Activated CD4-positive, alpha-beta T cell treated with anti-CD3 and anti-CD28 coated beads for 4 hours (primary cell): ENCODE data around the gene RNF225.
"Not testable (repeated sequence)": the region's sequence is repeated elsewhere in the genome, so short reads cannot be mapped to it uniquely, and the experiment has no call there.

Experiments used
- DNase-seq, 2 donors: peaks; one replicate each; pipeline ENCODE4 v3.0.0-alpha.2; 2020

RNF225 gene

DNA sequence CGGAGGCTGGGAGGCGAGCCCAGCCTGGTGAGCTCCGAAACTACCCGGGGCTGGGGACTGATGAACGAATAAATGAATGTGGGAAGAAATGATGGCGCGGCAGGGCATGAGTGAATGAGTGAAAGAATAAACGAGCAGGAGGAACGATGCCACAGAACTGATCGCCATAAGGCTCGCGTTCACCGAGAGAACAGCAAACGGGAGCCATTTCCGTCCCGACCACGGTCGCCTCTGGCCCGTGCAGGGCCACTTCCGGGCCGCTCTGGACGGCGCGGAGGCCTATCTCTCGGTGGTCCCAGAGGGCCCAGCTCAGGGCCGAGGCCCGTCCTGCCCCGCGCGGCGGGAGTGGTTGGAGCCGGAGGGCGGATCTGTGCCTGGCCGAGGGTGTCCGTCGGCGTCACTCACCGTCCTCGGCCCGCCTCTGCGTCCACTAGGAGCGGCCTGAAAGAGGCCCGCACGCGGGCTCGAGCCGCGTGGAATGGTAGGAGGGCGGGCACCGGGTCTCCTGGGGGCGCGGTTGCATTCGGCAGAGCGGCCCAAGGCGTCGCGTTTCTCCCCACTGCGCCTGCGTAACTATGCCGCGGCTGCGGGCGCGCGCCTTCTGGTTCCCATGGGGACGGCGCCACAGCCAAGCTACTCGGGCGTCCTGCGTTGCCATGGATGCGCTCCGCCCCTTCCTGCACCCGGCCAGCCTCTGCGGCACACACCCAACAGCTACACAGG is 33.0 kb upstream of the RNF225 start, which contains the start of gene ZNF497:
Gene ZNF497, minus strand, starts transcription at position 480 of the 723 bp plus-strand sequence. CDS start 5,116 bp downstream, outside the sequence.
- peak; percentile 95 to 96 for DNase-seq

GRCh38 chr19:58364146-58364545 is 31.3 kb upstream of the RNF225 start:
- no peak for DNase-seq

- no peak for DNase-seq
These were observed 28.6 kb upstream of the RNF225 start for GRCh38 chr19:58366585-58367430.

- no peak for DNase-seq
These were observed 27.6 kb upstream of the RNF225 start for GRCh38 chr19:58367698-58368454.

GRCh38 chr19:58368561-58369360 is 26.7 kb upstream of the RNF225 start:
- no peak for DNase-seq

DNA sequence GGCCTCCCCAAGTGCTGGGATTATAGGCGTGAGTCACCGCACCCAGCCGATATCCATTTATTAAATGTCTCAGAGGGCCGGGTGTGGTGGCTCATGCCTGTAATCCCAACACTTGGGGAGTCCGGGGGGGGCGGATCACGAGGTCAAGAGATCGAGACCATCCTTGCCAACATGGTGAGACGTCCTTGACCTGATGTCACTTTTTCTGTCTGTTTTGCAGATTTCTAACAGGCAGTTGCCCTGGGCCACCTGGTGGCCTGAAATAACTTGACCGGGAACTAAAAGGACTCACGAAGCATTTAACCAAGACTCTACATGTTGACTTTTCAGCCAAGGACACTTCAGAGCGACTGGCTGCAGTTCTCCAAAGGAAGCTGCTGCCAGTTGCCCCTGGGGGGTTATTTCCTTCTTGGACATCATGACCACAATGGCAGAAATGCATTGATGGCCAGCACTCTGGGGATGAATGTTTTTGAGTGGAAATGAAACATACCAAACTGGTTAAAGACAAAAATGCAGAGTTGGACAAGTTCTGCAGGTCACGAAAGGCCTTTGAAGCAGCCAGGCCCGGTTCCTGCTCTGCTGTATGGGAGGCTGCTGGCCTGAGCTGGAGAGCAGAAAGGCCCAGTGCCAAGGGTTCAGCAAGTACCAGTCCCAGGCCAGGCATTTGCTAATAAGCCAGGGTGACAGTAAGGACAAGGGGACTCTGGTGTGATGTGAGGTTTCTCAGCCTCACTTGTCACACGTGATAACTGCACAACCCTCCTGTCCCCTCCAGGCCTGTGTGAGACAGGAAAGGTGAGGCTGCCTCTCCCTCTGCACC is 22.9 kb upstream of the RNF225 start:
- DNase-seq: no peak

GRCh38 chr19:58374200-58374599 is 21.3 kb upstream of the RNF225 start:
- no peak for DNase-seq

- DNase-seq: not testable (repeated sequence)
These were observed 18.7 kb upstream of the RNF225 start for GRCh38 chr19:58376724-58377123.

DNA sequence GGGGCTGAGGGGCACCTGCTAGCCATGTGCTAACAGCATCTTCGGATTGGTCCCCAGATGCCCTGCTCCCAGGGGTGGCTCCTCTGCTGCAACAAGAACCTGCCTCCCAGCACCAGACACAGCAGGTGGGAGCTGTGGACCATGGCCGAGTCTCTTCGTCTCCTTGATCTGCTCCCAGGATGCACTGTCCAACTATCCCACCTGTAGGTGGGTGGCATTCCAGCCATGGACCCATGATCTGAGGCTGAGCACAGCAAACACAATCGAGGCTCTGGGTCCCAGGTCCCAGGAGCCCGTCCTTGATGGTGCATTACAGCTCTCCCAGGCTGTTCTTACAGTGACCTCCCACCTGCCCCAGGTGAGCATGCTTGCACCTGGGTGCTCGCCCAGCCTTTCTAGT is 16.2 kb upstream of the RNF225 start:
- no peak for DNase-seq

DNA sequence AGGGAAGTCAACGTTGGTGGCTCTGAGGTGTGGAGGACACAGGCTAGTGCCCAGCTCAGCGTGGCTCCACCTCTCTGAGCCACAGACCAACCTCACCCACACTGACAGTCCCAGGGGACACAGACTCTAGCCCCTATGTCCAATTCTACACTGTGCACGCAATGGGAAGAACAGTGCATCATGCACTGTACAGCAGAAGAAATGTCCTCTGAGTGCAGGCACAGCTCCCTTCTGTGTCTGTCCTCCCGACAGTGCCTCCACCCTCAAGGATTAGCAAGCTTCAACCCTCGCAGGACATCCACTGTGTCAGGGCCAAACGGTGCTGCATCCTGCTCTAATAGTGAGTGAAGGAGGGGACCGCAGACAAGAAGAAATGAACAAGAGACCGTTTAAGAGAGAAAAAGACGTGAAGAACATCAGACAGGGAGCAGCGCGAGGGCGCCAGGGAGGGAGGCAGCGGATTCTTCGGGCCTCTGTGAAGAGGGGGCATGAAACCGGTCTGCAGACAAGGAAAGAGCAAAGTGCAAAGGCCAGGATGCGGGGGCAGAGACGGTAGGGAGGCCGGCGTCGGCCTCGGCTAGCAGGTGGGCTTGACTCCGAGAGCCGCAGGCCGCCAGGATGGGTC is 15.3 kb upstream of the RNF225 start:
- no peak for DNase-seq

DNA sequence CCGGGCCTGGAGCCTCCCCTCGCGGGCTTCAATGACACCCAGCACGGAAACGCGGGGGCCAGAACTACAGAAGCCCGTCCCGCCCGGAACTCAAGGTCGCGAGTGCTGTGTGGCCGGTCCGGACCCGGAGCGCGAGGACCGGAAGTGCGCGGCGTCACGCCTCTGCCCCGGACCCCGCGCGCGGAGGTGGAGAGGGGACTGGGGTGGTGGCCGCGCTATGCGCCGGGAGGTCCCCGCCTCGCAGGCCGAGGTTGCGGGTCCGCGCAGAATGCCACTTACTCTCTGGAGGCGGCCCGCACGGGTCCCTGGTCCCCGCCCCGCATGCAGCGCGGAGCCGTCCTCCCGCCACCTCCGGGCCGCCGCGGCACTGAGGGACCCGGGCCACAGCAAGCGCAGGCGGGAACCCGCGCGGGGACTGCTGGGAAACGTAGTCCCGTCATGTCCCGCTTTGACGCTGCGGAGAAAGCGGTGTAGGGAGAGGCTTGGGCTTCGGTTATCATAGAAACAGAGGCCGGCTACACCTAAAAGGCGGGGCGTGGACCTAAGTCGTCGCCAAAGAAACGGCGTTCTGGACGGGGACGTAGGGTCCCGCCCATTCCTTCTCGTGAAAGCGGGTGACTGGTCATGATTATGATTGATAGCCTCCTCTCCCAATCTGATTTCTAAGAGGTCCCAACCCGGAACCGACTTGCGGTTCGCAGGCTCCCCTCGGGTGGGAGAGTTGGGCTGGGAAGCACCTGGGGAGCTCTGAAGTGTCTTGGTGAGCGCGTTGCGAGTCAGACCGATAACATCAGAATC is 14.6 kb upstream of the RNF225 start, which contains the start of gene ZNF837:
Gene ZNF837, minus strand, starts transcription at position 369 of the 798 bp plus-strand sequence. CDS start 11,698 bp downstream, outside the sequence.
- DNase-seq: peak; percentile 97 to 99

- no peak for DNase-seq
These were observed 13.8 kb upstream of the RNF225 start for GRCh38 chr19:58381460-58382212.

GRCh38 chr19:58382997-58383603 is 12.4 kb upstream of the RNF225 start:
- no peak for DNase-seq

- DNase-seq: no peak
These were observed 10.1 kb upstream of the RNF225 start for GRCh38 chr19:58385313-58385890.

- DNase-seq: peak in 1 of 2 donors; percentile 35
These were observed 9.4 kb upstream of the RNF225 start for GRCh38 chr19:58385891-58386575.

GRCh38 chr19:58386576-58387337 is 8.7 kb upstream of the RNF225 start, which contains the start of gene RPS5:
TSS of gene RPS5 (plus strand) at chr19:58387269. CDS start at chr19:58388138, 869 bp downstream.
- DNase-seq: peak; percentile 94 to 95
